Neuronal stem cell (in vitro differentiated cells): Measurements from ENCODE around the gene EPB41L4A.
A peak's percentile ranks its signal among the peaks of the same experiment; 100 is the strongest.

ENCODE experiments used
- DNase-seq: peaks from one replicate; pipeline ENCODE4 v3.0.0-alpha.2; 2013; ENCODE audit warnings: low spot score
- H2AFZ ChIP-seq: one replicate; pipeline ENCODE4 v1.6.1; 2013; ENCODE audit warnings: mild to moderate bottlenecking, low read length, inconsistent platforms
- H2AK5ac ChIP-seq: 2 replicates; pipeline ENCODE4 v1.6.1; 2013; ENCODE audit warnings: low read depth, mild to moderate bottlenecking, inconsistent platforms, low read length, moderate library complexity, mixed read lengths
- H2BK120ac ChIP-seq: 2 replicates; pipeline ENCODE4 v1.6.1; 2013; ENCODE audit warnings: low read depth, mild to moderate bottlenecking, inconsistent platforms, low read length, moderate library complexity, mixed read lengths
- H2BK12ac ChIP-seq: one replicate; pipeline ENCODE4 v1.6.1; 2013; ENCODE audit warnings: low read length, inconsistent platforms
- H2BK15ac ChIP-seq: 2 replicates; pipeline ENCODE4 v1.6.1; 2013; ENCODE audit warnings: mild to moderate bottlenecking, low read length, inconsistent platforms, mixed read lengths
- H2BK5ac ChIP-seq: one replicate; pipeline ENCODE4 v1.6.1; 2013; ENCODE audit warnings: inconsistent platforms, mild to moderate bottlenecking, low read length, moderate library complexity
- H3K14ac ChIP-seq: one replicate; pipeline ENCODE4 v1.6.1; 2013; ENCODE audit warnings: low read length, inconsistent platforms
- H3K18ac ChIP-seq: 2 replicates; pipeline ENCODE4 v1.6.1; 2013; ENCODE audit warnings: low read length, inconsistent platforms
- H3K23ac ChIP-seq: 2 replicates; pipeline ENCODE4 v1.6.1; 2013; ENCODE audit warnings: low read depth, mild to moderate bottlenecking, mixed read lengths, low read length, inconsistent platforms; ENCODE audit not compliant: poor library complexity
- H3K27ac ChIP-seq: replicated peaks from 3 replicates; pipeline ENCODE4 v1.5.1; 2013; ENCODE audit warnings: low read length, inconsistent platforms
- H3K27me3 ChIP-seq, 3 experiments: 2 replicates each; pipeline ENCODE4 v1.6.1; 2013; ENCODE audit warnings: low read length in 3 of 3, mild to moderate bottlenecking in 2 of 3, inconsistent platforms in 1 of 3, low read depth in 1 of 3, mixed read lengths in 1 of 3, moderate library complexity in 1 of 3; ENCODE audit not compliant: control insufficient read depth in 3 of 3, insufficient read depth in 3 of 3
- H3K36me3 ChIP-seq, 2 donors: replicated peaks in 1 of 2; 2 replicates each; pipeline ENCODE4 v1.6.1; 2013; ENCODE audit warnings: low read length in 2 of 2; ENCODE audit not compliant: control insufficient read depth in 2 of 2, insufficient read depth in 2 of 2
- H3K4ac ChIP-seq: 2 replicates; pipeline ENCODE4 v1.6.1; 2013; ENCODE audit warnings: inconsistent platforms, mild to moderate bottlenecking, low read length, moderate library complexity
- H3K4me1 ChIP-seq, 2 donors: 1 replicate in 1 of 2; 2 replicates in 1 of 2; pipeline ENCODE4 v1.6.1; 2013; ENCODE audit warnings: low read length in 2 of 2, low read depth in 1 of 2; ENCODE audit not compliant: control insufficient read depth in 2 of 2, insufficient read depth in 1 of 2
- H3K4me2 ChIP-seq: one replicate; pipeline ENCODE4 v1.6.1; 2013; ENCODE audit warnings: mild to moderate bottlenecking, low read length, inconsistent platforms; ENCODE audit not compliant: insufficient read depth, poor library complexity, severe bottlenecking
- H3K4me3 ChIP-seq, 2 donors: 2 replicates each; pipeline ENCODE4 v1.5.1; 2013; ENCODE audit warnings: low read length in 2 of 2, mild to moderate bottlenecking in 2 of 2, inconsistent platforms in 1 of 2, moderate library complexity in 1 of 2
- H3K79me1 ChIP-seq: one replicate; pipeline ENCODE4 v1.6.1; 2013; ENCODE audit warnings: low read depth, mild to moderate bottlenecking, inconsistent platforms, low read length, moderate library complexity
- H3K9ac ChIP-seq: one replicate; pipeline ENCODE4 v1.6.1; 2013; ENCODE audit warnings: mild to moderate bottlenecking, low read depth, low read length, inconsistent platforms; ENCODE audit not compliant: poor library complexity
- H3K9me3 ChIP-seq, 2 donors: replicated peaks in 1 of 2; 2 replicates each; pipeline versions ENCODE3 to v1.6.1; 2013; ENCODE audit warnings: low read length in 2 of 2, mild to moderate bottlenecking in 2 of 2, inconsistent platforms in 1 of 2, low read depth in 1 of 2, mixed read lengths in 1 of 2, moderate library complexity in 1 of 2; ENCODE audit not compliant: control insufficient read depth in 2 of 2, insufficient read depth in 1 of 2
- H4K8ac ChIP-seq: one replicate; pipeline ENCODE4 v1.6.1; 2013; ENCODE audit warnings: low read depth, mild to moderate bottlenecking, inconsistent platforms, low read length, moderate library complexity
- H4K91ac ChIP-seq: one replicate; pipeline ENCODE4 v1.6.1; 2013; ENCODE audit warnings: low read length, low read depth, mild to moderate bottlenecking, inconsistent platforms; ENCODE audit not compliant: poor library complexity
- WGBS, 2 donors: extraction: QIAGEN DNeasy Blood & Tissue Kit; methylation state at CpG; one replicate each; pipeline ENCODE4 v1.1.7; 2013; ENCODE audit warnings: missing lambda C conversion rate in 2 of 2, mixed read lengths in 1 of 2; ENCODE audit not compliant: insufficient read length in 2 of 2, insufficient replicate concordance in 1 of 2; ENCODE audit errors: extremely low coverage in 2 of 2; 5-methylcytosine and 5-hydroxymethylcytosine counted together

Gene EPB41L4A

GRCh38 chr5:112390327-112390726, 28.8 kb downstream of the EPB41L4A start:
- H2BK5ac ChIP-seq, result no peak overlapping the region
- no peak overlapping the region for H3K23ac ChIP-seq
- no peak overlapping the region for H3K14ac ChIP-seq
- H3K79me1 ChIP-seq, result no peaks in the 10 kb centered on the region
- H2AK5ac ChIP-seq, result no peak overlapping the region
- H3K18ac ChIP-seq, result peak overlapping the region; percentile 57
- peaks cover 0 to 2% of the 10 kb centered on the region in 2 donors for H3K4me1 ChIP-seq
- no CpG with 5 or more reads among the region's 8 CpGs for WGBS, 2 donors
- H3K27ac ChIP-seq, result no peak overlapping the region
- DNase-seq, result no peak
- H3K4ac ChIP-seq, result no peak overlapping the region
- H2BK15ac ChIP-seq, result no peak overlapping the region
- no peak overlapping the region for H2BK12ac ChIP-seq
- no peak overlapping the region for H4K91ac ChIP-seq
- no peak overlapping the region for H2AFZ ChIP-seq
- H3K4me3 ChIP-seq, result no peak overlapping the region
- H3K9me3 ChIP-seq, result no peaks in the 10 kb centered on the region
- H3K9ac ChIP-seq, result no peak overlapping the region
- H3K27me3 ChIP-seq, result no peaks in the 10 kb centered on the region
- H4K8ac ChIP-seq, result no peak overlapping the region
- no peak overlapping the region for H2BK120ac ChIP-seq
- H3K36me3 ChIP-seq, result no peaks in the 10 kb centered on the region
- no peak overlapping the region for H3K4me2 ChIP-seq

GRCh38 chr5:112388739-112389138, 30.3 kb downstream of the EPB41L4A start:
- Histone ChIP-seq H2AK5ac (no peak overlapping the region), H2BK5ac (no peak overlapping the region), H2BK15ac (no peak overlapping the region), H3K4me3 (no peak overlapping the region), H3K4ac (no peak overlapping the region), H2BK12ac (no peak overlapping the region), H3K14ac (no peak overlapping the region), H3K79me1 (no peaks in the 10 kb centered on the region), H2AFZ (no peak overlapping the region), H4K91ac (no peak overlapping the region), H3K4me1 (peaks cover 2% of the 10 kb centered on the region in 2 donors), H4K8ac (no peak overlapping the region), H3K4me2 (no peak overlapping the region), H3K18ac (no peak overlapping the region), H3K23ac (no peak overlapping the region), H3K27me3 (no peaks in the 10 kb centered on the region), H3K9me3 (no peaks in the 10 kb centered on the region), H3K36me3 (no peaks in the 10 kb centered on the region), H3K9ac (no peak overlapping the region), H2BK120ac (no peak overlapping the region), H3K27ac (no peak overlapping the region)
- no peak for DNase-seq
- no CpG with 5 or more reads among the region's 3 CpGs for WGBS, 2 donors

GRCh38 chr5:112388074-112388473, 31.0 kb downstream of the EPB41L4A start:
- Histone ChIP-seq H3K4ac (no peak overlapping the region), H2AK5ac (no peak overlapping the region), H3K23ac (no peak overlapping the region), H3K4me2 (no peak overlapping the region), H3K14ac (no peak overlapping the region), H2BK12ac (no peak overlapping the region), H3K27ac (no peak overlapping the region), H2BK120ac (no peak overlapping the region), H3K79me1 (no peaks in the 10 kb centered on the region), H4K8ac (no peak overlapping the region), H3K27me3 (no peaks in the 10 kb centered on the region), H2BK5ac (no peak overlapping the region), H3K4me1 (peaks cover 2% of the 10 kb centered on the region in 2 donors), H3K9ac (no peak overlapping the region), H2AFZ (no peak overlapping the region), H3K4me3 (no peak overlapping the region), H3K18ac (no peak overlapping the region), H2BK15ac (no peak overlapping the region), H3K9me3 (no peaks in the 10 kb centered on the region), H3K36me3 (no peaks in the 10 kb centered on the region), H4K91ac (no peak overlapping the region)
- WGBS, 2 donors, result no CpG with 5 or more reads among the region's 4 CpGs
- DNase-seq, result no peak

GRCh38 chr5:112386766-112387165, 32.3 kb downstream of the EPB41L4A start:
- H3K9ac ChIP-seq, result no peak overlapping the region
- H2BK15ac ChIP-seq, result no peak overlapping the region
- no peak overlapping the region for H4K8ac ChIP-seq
- H3K18ac ChIP-seq, result no peak overlapping the region
- no peak overlapping the region for H2AFZ ChIP-seq
- H2BK12ac ChIP-seq, result no peak overlapping the region
- no peaks in the 10 kb centered on the region for H3K9me3 ChIP-seq
- H2BK120ac ChIP-seq, result no peak overlapping the region
- H3K27ac ChIP-seq, result no peak overlapping the region
- H3K79me1 ChIP-seq, result no peaks in the 10 kb centered on the region
- WGBS, 2 donors, result no CpG with 5 or more reads among the region's 5 CpGs
- no peak overlapping the region for H4K91ac ChIP-seq
- H3K23ac ChIP-seq, result no peak overlapping the region
- no peak overlapping the region for H2BK5ac ChIP-seq
- H3K14ac ChIP-seq, result no peak overlapping the region
- no peak overlapping the region for H2AK5ac ChIP-seq
- no peaks in the 10 kb centered on the region for H3K27me3 ChIP-seq
- no peak for DNase-seq
- H3K36me3 ChIP-seq, result no peaks in the 10 kb centered on the region
- no peak overlapping the region for H3K4me2 ChIP-seq
- no peak overlapping the region for H3K4ac ChIP-seq
- H3K4me3 ChIP-seq, result no peak overlapping the region
- H3K4me1 ChIP-seq, result peaks cover 2% of the 10 kb centered on the region in 2 donors
